Measurements from ENCODE around the gene KRTAP23-1. TPM values are rescaled to one million over a fixed set of nuclear protein-coding genes. Genes with fewer than 3 reads are reported as not detected.

Gene KRTAP23-1

GRCh38 chr21:30315701-30316100 lies 32.7 kb downstream of the KRTAP23-1 start:
- Histone ChIP-seq H3K79me1 (ENCODE audit: low read depth, low read length) (no peaks in the 10 kb centered on the region), H3K4me1 (ENCODE audit: control insufficient read depth in 2 of 2, insufficient read depth in 1 of 2, low read depth in 1 of 2, low read length in 2 of 2) (no peaks in the 10 kb centered on the region), H4K91ac (ENCODE audit: low read depth, low read length, poor library complexity) (no peak overlapping the region), H3K27ac (replicated peaks; ENCODE audit: low read length) (no peak overlapping the region), H3K27me3 (ENCODE audit: control insufficient read depth in 3 of 3, insufficient read depth in 3 of 3, low read depth in 1 of 3, low read length in 3 of 3) (no peaks in the 10 kb centered on the region), H3K4me3 (ENCODE audit: low read length in 2 of 2) (no peak overlapping the region), H2BK15ac (ENCODE audit: low read length) (no peak overlapping the region), H3K14ac (ENCODE audit: low read length) (no peak overlapping the region), H3K4ac (ENCODE audit: low read length) (no peak overlapping the region), H3K9ac (ENCODE audit: low read depth, low read length, poor library complexity) (no peak overlapping the region), H3K9me3 (replicated peaks in 1 of 2; ENCODE audit: control insufficient read depth in 2 of 2, insufficient read depth in 1 of 2, low read depth in 1 of 2, low read length in 2 of 2) (no peaks in the 10 kb centered on the region), H3K36me3 (replicated peaks in 1 of 2; ENCODE audit: control insufficient read depth in 2 of 2, insufficient read depth in 2 of 2, low read length in 2 of 2) (no peaks in the 10 kb centered on the region), H2AK5ac (ENCODE audit: low read depth, low read length) (no peak overlapping the region), H2BK120ac (ENCODE audit: low read depth, low read length) (no peak overlapping the region), H4K8ac (ENCODE audit: low read depth, low read length) (no peak overlapping the region), H3K4me2 (ENCODE audit: insufficient read depth, low read length, poor library complexity, severe bottlenecking) (no peak overlapping the region), H2AFZ (ENCODE audit: low read length) (no peak overlapping the region), H3K18ac (ENCODE audit: low read length) (no peak overlapping the region), H2BK5ac (ENCODE audit: low read length) (no peak overlapping the region), H3K23ac (ENCODE audit: low read depth, low read length, poor library complexity) (no peak overlapping the region), H2BK12ac (ENCODE audit: low read length) (no peak overlapping the region)
- WGBS, 2 donors (ENCODE audit: extremely low coverage in 2 of 2, insufficient read length in 2 of 2, insufficient replicate concordance in 1 of 2): no CpG with 5 or more reads among the region's 2 CpGs
- DNase-seq (ENCODE audit: low spot score): no peak

- Histone ChIP-seq H3K4ac (ENCODE audit: low read length) (no peak overlapping the region), H3K79me1 (ENCODE audit: low read depth, low read length) (no peaks in the 10 kb centered on the region), H3K9me3 (replicated peaks in 1 of 2; ENCODE audit: control insufficient read depth in 2 of 2, insufficient read depth in 1 of 2, low read depth in 1 of 2, low read length in 2 of 2) (no peaks in the 10 kb centered on the region), H2AFZ (ENCODE audit: low read length) (no peak overlapping the region), H3K27me3 (ENCODE audit: control insufficient read depth in 3 of 3, insufficient read depth in 3 of 3, low read depth in 1 of 3, low read length in 3 of 3) (no peaks in the 10 kb centered on the region), H3K4me2 (ENCODE audit: insufficient read depth, low read length, poor library complexity, severe bottlenecking) (no peak overlapping the region), H3K4me1 (ENCODE audit: control insufficient read depth in 2 of 2, insufficient read depth in 1 of 2, low read depth in 1 of 2, low read length in 2 of 2) (no peaks in the 10 kb centered on the region), H3K27ac (replicated peaks; ENCODE audit: low read length) (no peak overlapping the region), H2BK120ac (ENCODE audit: low read depth, low read length) (no peak overlapping the region), H2BK12ac (ENCODE audit: low read length) (no peak overlapping the region), H3K4me3 (ENCODE audit: low read length in 2 of 2) (no peak overlapping the region), H3K36me3 (replicated peaks in 1 of 2; ENCODE audit: control insufficient read depth in 2 of 2, insufficient read depth in 2 of 2, low read length in 2 of 2) (no peaks in the 10 kb centered on the region), H3K9ac (ENCODE audit: low read depth, low read length, poor library complexity) (no peak overlapping the region), H3K14ac (ENCODE audit: low read length) (no peak overlapping the region), H2AK5ac (ENCODE audit: low read depth, low read length) (no peak overlapping the region), H4K91ac (ENCODE audit: low read depth, low read length, poor library complexity) (no peak overlapping the region), H2BK5ac (ENCODE audit: low read length) (no peak overlapping the region), H4K8ac (ENCODE audit: low read depth, low read length) (no peak overlapping the region), H2BK15ac (ENCODE audit: low read length) (no peak overlapping the region), H3K23ac (ENCODE audit: low read depth, low read length, poor library complexity) (no peak overlapping the region), H3K18ac (ENCODE audit: low read length) (no peak overlapping the region)
- no CpG with 5 or more reads among the region's 2 CpGs for WGBS, 2 donors (ENCODE audit: extremely low coverage in 2 of 2, insufficient read length in 2 of 2, insufficient replicate concordance in 1 of 2)
- no peak for DNase-seq (ENCODE audit: low spot score)
These were observed 41.5 kb downstream of the KRTAP23-1 start for GRCh38 chr21:30306884-30307283.

GRCh38 chr21:30305136-30305535 lies 43.3 kb downstream of the KRTAP23-1 start:
- DNase-seq (ENCODE audit: low spot score): no peak
- Histone ChIP-seq H3K14ac (ENCODE audit: low read length) (no peak overlapping the region), H3K9ac (ENCODE audit: low read depth, low read length, poor library complexity) (no peak overlapping the region), H3K18ac (ENCODE audit: low read length) (no peak overlapping the region), H3K4me1 (ENCODE audit: control insufficient read depth in 2 of 2, insufficient read depth in 1 of 2, low read depth in 1 of 2, low read length in 2 of 2) (no peaks in the 10 kb centered on the region), H3K4me2 (ENCODE audit: insufficient read depth, low read length, poor library complexity, severe bottlenecking) (no peak overlapping the region), H2AK5ac (ENCODE audit: low read depth, low read length) (no peak overlapping the region), H2AFZ (ENCODE audit: low read length) (no peak overlapping the region), H2BK15ac (ENCODE audit: low read length) (no peak overlapping the region), H3K36me3 (replicated peaks in 1 of 2; ENCODE audit: control insufficient read depth in 2 of 2, insufficient read depth in 2 of 2, low read length in 2 of 2) (no peaks in the 10 kb centered on the region), H4K8ac (ENCODE audit: low read depth, low read length) (no peak overlapping the region), H3K4me3 (ENCODE audit: low read length in 2 of 2) (no peak overlapping the region), H3K23ac (ENCODE audit: low read depth, low read length, poor library complexity) (no peak overlapping the region), H3K27ac (replicated peaks; ENCODE audit: low read length) (no peak overlapping the region), H3K27me3 (ENCODE audit: control insufficient read depth in 3 of 3, insufficient read depth in 3 of 3, low read depth in 1 of 3, low read length in 3 of 3) (no peaks in the 10 kb centered on the region), H3K79me1 (ENCODE audit: low read depth, low read length) (no peaks in the 10 kb centered on the region), H3K9me3 (replicated peaks in 1 of 2; ENCODE audit: control insufficient read depth in 2 of 2, insufficient read depth in 1 of 2, low read depth in 1 of 2, low read length in 2 of 2) (no peaks in the 10 kb centered on the region), H2BK5ac (ENCODE audit: low read length) (no peak overlapping the region), H3K4ac (ENCODE audit: low read length) (no peak overlapping the region), H2BK120ac (ENCODE audit: low read depth, low read length) (no peak overlapping the region), H2BK12ac (ENCODE audit: low read length) (no peak overlapping the region), H4K91ac (ENCODE audit: low read depth, low read length, poor library complexity) (no peak overlapping the region)
- no CpG with 5 or more reads among the region's 1 CpG for WGBS, 2 donors (ENCODE audit: extremely low coverage in 2 of 2, insufficient read length in 2 of 2, insufficient replicate concordance in 1 of 2)

Small RNA genes within 50 kb of the gene (small RNA-seq; reads per million reads assigned to genes)
- not detected for gene KRTAP23-1 (ENCODE audit: insufficient read depth)
- not detected for gene MIR4327 (ENCODE audit: insufficient read depth)

Measured in neuronal stem cell (in vitro differentiated cells).